Stimulated activated CD8-positive, alpha-beta memory T cell treated with anti-CD3 and anti-CD28 coated beads, Interleukin-7, amount 100 ng/mL, for 1 hour (primary cell): ENCODE measurements around the gene USP48.
"Not testable (repeated sequence)": the region's sequence is repeated elsewhere in the genome, so short reads cannot be mapped to it uniquely, and the experiment has no call there.

ENCODE experiments used
- DNase-seq, 2 donors: peaks; one replicate each; pipeline ENCODE4 v3.0.0-alpha.2; 2020; ENCODE audit warnings: low read depth in 2 of 2

The USP48 gene

DNA sequence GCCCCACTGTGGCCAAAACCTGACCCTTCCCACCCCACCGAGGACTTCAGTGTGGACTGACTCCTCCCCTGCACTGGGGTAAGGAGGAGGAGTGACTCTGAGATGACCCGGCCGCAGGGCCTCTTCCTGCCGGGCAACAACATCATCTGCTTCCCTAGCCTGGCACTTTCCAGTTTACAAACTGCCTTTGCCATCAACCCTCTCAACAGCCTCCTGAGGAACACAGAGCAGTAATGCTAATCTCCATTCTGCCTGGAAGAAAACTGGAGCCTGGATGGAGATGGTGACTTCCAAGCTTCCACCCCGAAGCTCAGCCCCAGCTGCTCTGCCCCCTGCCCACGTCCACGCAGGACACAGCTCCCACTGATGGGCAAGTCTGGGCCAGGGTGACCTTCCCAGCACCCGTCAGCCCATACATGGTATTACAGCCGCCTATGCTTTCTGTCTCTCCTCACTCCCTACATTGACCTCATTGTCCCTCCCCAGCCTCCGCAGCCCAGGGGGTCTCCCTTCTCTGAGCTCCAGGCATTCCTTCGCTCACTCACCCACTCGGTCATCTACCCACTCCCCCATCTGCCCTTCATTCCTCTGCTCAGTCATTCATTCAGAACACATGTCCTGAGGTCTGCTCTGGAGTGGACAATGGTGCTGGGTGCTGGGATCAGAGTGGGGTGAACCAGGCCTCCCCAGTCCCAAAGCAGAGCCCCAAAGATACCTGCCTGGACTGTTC is 148.0 kb downstream of the USP48 start:
- DNase-seq: no peak

DNA sequence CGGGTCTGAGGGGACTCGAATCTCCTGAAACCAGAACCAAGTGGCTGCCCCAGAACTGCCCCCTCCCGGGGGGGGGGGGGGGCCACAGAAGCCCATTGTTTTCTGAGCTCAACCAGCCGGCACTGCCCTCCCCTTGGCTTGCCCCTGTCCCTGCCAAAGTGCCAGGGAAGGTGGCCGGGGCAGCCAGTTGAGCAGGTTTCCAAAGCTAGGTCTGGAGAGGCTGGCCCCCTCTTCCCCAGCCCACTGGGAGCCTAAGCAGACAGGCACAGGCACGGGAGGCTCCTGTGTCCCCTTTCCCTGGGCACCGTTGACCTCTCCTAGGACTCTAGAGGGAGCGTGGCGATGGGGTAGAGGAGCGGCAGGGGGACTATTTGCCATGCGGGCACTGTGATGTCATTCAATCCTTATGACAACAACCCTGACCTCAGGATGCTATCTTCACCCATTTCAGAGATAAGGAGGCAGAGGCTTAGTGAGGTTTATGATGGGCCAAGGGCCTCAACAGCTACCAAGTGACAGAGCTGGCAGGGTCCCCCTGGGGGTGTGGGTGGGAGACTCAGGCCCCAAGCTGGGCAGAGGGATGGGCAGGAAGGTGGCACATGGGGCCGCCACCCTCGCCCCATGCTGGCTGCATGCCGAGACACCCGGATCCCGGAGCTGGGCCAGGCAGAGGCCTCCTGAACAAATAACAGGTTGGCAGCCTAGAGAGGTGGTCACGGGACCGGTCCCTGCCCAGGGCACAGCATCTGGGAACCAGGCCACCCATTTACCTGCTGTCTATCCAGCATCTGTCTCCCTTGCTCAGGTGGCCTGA is 148.8 kb downstream of the USP48 start:
- no peak for DNase-seq

DNA sequence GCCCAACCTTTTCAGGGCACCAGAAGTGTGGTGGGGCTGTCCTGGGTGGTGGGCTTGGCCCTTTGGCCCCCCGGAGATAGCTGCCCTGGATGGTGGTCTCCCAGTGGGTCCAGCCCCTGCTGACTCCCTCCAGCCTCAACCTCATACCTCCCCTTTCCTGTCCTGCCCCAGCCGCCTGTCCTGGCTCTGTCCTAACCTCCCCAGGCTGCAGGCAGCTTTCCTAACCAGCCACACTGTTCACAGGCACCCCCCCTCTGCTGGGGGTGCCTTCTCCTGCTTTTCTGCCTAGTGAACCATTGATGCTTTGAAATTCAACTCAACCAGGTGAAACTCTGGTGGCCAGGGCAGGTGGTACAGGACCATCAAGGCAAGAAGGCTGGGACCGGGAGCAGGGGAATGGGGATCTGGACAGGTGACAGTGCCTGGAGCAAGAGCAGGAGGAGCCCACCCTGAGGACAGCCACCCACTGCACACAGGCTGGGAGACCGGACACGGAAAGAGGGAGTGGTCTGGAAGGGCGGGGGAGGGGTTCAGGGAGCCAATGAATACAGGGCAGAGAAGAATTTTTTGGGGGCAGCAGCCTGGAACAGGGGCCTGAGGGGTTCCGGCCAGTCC is 149.7 kb downstream of the USP48 start:
- DNase-seq: no peak

DNA sequence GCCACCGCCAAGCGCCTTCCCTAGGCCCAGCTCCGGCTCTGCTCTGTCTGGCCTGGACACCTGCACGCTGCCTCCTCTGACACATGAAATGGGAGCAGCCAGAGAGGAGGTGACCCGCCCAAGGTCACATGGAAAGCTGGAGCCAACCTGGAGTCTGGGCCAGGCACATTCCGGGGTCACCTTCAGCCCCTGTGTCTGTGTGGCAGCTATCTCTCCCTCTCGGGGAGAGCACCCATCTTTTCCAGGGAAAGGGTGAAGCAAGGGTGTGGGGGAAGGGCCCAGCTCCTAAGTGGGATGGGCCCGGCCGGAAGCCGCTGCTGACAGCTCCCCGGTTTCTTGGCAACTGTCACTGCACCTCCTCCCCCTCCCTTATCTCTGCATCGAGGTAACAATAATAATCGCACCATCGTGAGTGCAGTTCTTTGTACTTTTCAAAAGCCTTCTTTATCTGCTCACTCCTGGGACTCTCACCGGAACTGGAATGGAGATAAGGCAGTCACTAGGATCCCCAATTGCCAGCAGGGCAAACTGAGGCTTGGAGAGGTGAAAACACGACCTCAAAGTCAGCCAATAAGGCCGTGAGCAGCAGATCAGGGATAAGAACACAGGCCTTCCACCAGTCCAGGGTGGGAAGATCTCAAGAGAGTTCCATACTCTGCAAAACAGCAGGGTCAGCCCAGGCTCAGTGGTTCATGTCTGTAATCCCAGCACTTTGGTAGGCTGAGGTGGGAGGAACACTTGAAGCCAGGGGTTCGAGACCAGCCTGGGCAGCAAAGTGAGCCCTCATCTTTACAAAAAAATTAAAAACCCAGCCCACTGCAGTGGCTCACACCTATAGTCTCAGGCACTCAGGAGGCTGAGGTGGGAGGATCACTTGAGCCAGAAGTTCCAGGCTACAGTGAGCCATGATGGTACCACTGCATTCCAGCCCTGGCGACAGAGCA is 150.7 kb downstream of the USP48 start:
- DNase-seq: no peak

DNA sequence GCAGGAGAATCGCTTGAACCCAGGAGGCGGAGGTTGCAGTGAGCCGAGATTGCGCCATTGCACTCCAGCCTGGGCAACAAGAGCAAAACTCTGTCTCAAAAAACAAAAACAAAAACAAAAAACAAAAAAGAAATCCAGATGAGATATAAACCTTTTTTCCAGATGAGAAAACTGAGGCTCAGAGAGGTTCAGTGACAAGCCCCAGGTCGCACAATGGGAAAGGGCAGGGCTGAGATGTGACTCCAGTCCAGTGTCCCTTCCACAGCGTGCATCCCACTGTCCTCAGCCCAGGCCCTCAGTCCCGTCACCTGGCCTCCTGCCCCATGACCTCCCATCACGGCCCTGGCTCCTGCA is 151.4 kb downstream of the USP48 start:
- DNase-seq: not testable (repeated sequence)

DNA sequence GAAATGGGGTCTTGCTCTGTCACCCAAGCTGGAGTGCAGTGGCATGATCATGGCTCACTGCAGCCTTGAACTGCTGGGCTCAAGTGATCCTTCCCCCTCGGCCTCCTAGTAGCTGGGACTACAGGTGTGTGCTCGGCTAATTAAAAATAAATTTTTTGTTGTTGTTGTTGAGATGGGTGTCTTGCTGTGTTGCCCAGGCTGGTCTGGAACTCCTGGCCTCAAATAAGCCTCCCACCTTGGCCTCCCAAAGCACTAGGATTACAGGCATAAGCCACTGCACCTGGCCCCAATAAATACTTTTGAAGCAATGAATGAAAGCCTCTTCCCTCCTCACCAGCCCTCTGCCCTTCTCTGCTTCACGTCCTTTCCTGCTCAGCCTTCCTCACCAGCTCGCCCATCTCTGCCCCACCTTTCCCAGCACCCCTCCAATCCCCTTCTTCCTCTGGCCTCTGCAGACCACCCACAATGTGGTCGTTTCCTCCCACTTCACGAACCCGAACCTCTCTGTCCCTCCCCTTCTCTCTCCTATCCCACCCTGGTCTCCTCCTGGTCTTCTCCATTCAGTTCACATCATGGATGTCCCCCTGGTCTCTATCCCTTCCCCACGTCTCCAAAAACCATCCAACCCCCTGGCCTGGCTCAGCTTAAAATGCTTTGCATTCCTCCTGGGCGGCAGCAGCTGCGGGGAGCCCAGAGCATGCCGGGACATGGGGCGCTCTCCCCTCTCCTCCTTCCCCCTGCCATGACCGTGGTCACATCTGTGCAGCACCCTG is 152.2 kb downstream of the USP48 start:
- no peak for DNase-seq

DNA sequence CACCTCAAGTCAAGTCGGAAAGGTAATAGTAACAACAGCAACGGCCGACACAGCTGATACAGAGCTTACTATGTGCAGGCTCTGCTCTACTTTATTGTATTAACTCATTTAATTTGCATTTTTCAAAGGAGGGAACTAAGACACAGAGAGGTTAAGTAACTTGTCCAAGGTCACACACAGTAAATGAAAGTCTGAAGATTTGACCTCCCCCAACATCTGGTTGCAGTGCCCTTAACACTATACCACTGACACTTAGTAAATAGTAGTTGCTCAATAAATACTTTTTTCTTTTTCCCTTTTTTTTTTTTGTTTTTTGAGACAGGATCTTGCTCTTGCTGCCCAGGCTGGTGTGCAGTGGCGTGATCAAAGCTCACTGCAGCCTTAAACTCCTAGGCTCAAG is 153.0 kb downstream of the USP48 start:
- DNase-seq: no peak

DNA sequence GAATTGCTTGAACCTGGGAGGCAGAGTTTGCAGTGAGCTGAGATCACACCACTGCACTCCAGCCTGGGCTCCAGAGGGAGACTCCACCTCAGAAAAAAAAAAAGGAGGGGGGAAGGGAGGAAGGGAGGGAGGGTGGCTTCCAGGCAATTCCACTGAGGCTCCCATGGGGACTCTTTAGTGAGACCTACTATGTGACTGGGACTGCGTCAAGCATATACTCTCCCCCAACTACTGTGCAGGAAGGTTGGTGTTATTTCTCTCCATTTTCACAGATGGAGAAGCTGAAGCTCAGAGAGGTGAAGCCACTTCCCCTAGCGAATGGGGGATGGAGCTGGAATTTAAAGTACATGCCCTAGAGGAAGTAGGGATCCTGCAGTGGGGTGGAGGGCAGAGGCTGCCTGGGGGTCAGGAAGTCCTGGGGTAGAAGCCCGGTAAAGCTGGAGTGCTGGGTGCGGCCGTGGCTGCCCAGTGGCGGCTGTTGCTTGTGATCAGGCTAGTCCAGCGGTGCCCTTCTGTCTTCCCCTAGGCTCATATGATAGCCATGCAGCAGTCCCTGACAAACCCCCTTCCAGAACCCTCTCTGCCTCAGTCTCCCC is 154.1 kb downstream of the USP48 start:
- DNase-seq: no peak
